Stimulated activated CD4-positive, alpha-beta T cell treated with anti-CD3 and anti-CD28 coated beads, Interleukin-15, amount 100 ng/mL, for 24 hours (primary cell): ENCODE data around the gene AIG1.

Source experiments
- DNase-seq: peaks from one replicate; pipeline ENCODE4 v3.0.0-alpha.2; 2020

AIG1 gene

GRCh38 chr6:143098054-143098671, 37.5 kb downstream of the AIG1 start:
- no peak for DNase-seq

GRCh38 chr6:143099647-143100046, 39.0 kb downstream of the AIG1 start:
- no peak for DNase-seq

- no peak for DNase-seq
Observed at GRCh38 chr6:143100429-143100828, 39.7 kb downstream of the AIG1 start.

- no peak for DNase-seq
Observed at GRCh38 chr6:143103916-143104315, 43.2 kb downstream of the AIG1 start.

GRCh38 chr6:143107440-143107839, 46.8 kb downstream of the AIG1 start:
- DNase-seq, result no peak

- no peak for DNase-seq
Observed at GRCh38 chr6:143107911-143108761, 47.4 kb downstream of the AIG1 start.

GRCh38 chr6:143109196-143109595, 48.5 kb downstream of the AIG1 start:
- no peak for DNase-seq

GRCh38 chr6:143110572-143110971, 49.9 kb downstream of the AIG1 start:
- no peak for DNase-seq

GRCh38 chr6:143110996-143111395, 50.3 kb downstream of the AIG1 start:
- DNase-seq, result no peak

GRCh38 chr6:143111443-143111842, 50.8 kb downstream of the AIG1 start:
- no peak for DNase-seq

GRCh38 chr6:143112084-143112768, 51.5 kb downstream of the AIG1 start:
- no peak for DNase-seq

- DNase-seq, result no peak
Observed at GRCh38 chr6:143112837-143113236, 52.1 kb downstream of the AIG1 start.

GRCh38 chr6:143115728-143116127, 55.0 kb downstream of the AIG1 start:
- DNase-seq, result no peak

GRCh38 chr6:143117108-143117507, 56.4 kb downstream of the AIG1 start:
- no peak for DNase-seq

- DNase-seq, result no peak
Observed at GRCh38 chr6:143119260-143119659, 58.6 kb downstream of the AIG1 start.

- DNase-seq, result no peak
Observed at GRCh38 chr6:143123081-143123480, 62.4 kb downstream of the AIG1 start.

- no peak for DNase-seq
Observed at GRCh38 chr6:143123941-143124340, 63.3 kb downstream of the AIG1 start.

- DNase-seq, result no peak
Observed at GRCh38 chr6:143125455-143125854, 64.8 kb downstream of the AIG1 start.

GRCh38 chr6:143125864-143126573, 65.3 kb downstream of the AIG1 start:
- DNase-seq, result no peak

- no peak for DNase-seq
Observed at GRCh38 chr6:143126574-143126941, 65.9 kb downstream of the AIG1 start.

GRCh38 chr6:143127941-143128680, 67.4 kb downstream of the AIG1 start:
- no peak for DNase-seq

GRCh38 chr6:143128681-143129015, 68.0 kb downstream of the AIG1 start:
- DNase-seq, result no peak

- no peak for DNase-seq
Observed at GRCh38 chr6:143130928-143131327, 70.2 kb downstream of the AIG1 start.
